HepG2 (cell line): ENCODE data around the gene SIGLEC10. TPM values are rescaled to one million over a fixed set of nuclear protein-coding genes. Genes with fewer than 3 reads are reported as not detected.

Experiments
- ATAC-seq: fragments of 200-7000 bp; cut with Tn5 transposase; 3 replicates; pipeline ENCODE4 v1.9.1; 2020; ENCODE audit warnings: mild to moderate bottlenecking, moderate library complexity
- BruUV-seq: library from RNA; stranded (reverse); fragments of 400-500 nt; replicated peaks from 2 replicates; lab custom pipeline; 2021; lab: Mats Ljungman, UMichigan
- CTCF ChIA-PET: fragments of 300-600 bp; formaldehyde crosslinking; extraction: SDS; loops from one replicate; lab custom pipeline; 2021; ENCODE audit warnings: low total read pairs, inconsistent platforms, low intra/inter-chr PET ratio; lab: Yijun Ruan, JAX
- POLR2A ChIA-PET: fragments of 350-600 bp; sonication (Branson Sonifier 250); formaldehyde crosslinking; loops from one replicate; lab custom pipeline; 2020; ENCODE audit warnings: antibody characterized with exemption, inconsistent platforms; lab: Yijun Ruan, JAX
- DNase-seq: peaks from one replicate; pipeline ENCODE4 v3.0.0-alpha.2; 2015; ENCODE audit warnings: low spot score
- FAIRE-seq: peaks from 3 replicates; lab custom pipeline; 2011; peaks lifted over from hg19 to GRCh38; lab: Jason Lieb, UNC
- H2AFZ ChIP-seq: one replicate; pipeline ENCODE4 v1.6.1; 2011; ENCODE audit warnings: low read length, inconsistent platforms
- H3K27ac ChIP-seq: fragments of 300-600 bp; 3 replicates; pipeline ENCODE4 v1.8.0; 2011; ENCODE audit warnings: mixed run types, mild to moderate bottlenecking, mixed read lengths, low read length, inconsistent platforms; ENCODE audit not compliant: insufficient read depth; ENCODE audit errors: extremely low read length
- H3K27me3 ChIP-seq, 2 experiments: fragments of 200-600 bp in 1 of 2; 2 replicates in 1 of 2; 3 replicates in 1 of 2; pipeline versions ENCODE4 v1.6.0 to v1.8.0; 2011; ENCODE audit warnings: low read length in 2 of 2, mild to moderate bottlenecking in 2 of 2, moderate library complexity in 2 of 2, inconsistent platforms in 1 of 2; ENCODE audit not compliant: insufficient read depth in 2 of 2, control insufficient read depth in 1 of 2
- H3K36me3 ChIP-seq, 2 experiments: fragments of 200-600 bp in 1 of 2; replicated peaks in 1 of 2; 2 replicates in 1 of 2; 3 replicates in 1 of 2; pipeline versions ENCODE4 v1.5.1 to v1.8.0; 2011; ENCODE audit warnings: low read length in 2 of 2, inconsistent platforms in 1 of 2; ENCODE audit not compliant: insufficient read depth in 2 of 2, control insufficient read depth in 1 of 2
- H3K4me1 ChIP-seq: 2 replicates; pipeline ENCODE4 v1.5.1; 2012; ENCODE audit warnings: low read length, inconsistent platforms; ENCODE audit not compliant: insufficient read depth
- H3K4me2 ChIP-seq: 2 replicates; pipeline ENCODE4 v1.6.0; 2011; ENCODE audit warnings: low read depth, low read length, inconsistent platforms
- H3K4me3 ChIP-seq, 3 experiments: fragments of 200-600 bp in 1 of 3; sonication (generic), shearing (Covaris generic) in 1 of 3; replicated peaks in 1 of 3; 2 replicates each; pipeline ENCODE4 v1.5.1; 2011 to 2016; ENCODE audit warnings: low read length in 3 of 3, inconsistent platforms in 2 of 3, low read depth in 2 of 3, mild to moderate bottlenecking in 2 of 3, control low read depth in 1 of 3, mixed read lengths in 1 of 3; ENCODE audit not compliant: insufficient read depth in 1 of 3
- H3K79me2 ChIP-seq: one replicate; pipeline ENCODE4 v1.6.1; 2011; ENCODE audit warnings: low read length, inconsistent platforms; ENCODE audit not compliant: insufficient read depth
- H3K9ac ChIP-seq: 2 replicates; pipeline ENCODE4 v1.6.0; 2011; ENCODE audit warnings: mild to moderate bottlenecking, low read depth, low read length, inconsistent platforms; ENCODE audit not compliant: insufficient read depth
- H3K9me3 ChIP-seq: 2 replicates; pipeline ENCODE4 v1.5.1; 2012; ENCODE audit warnings: mild to moderate bottlenecking, low read length
- H4K20me1 ChIP-seq: 2 replicates; pipeline ENCODE4 v1.6.0; 2011; ENCODE audit warnings: inconsistent platforms, mild to moderate bottlenecking, low read length, moderate library complexity; ENCODE audit not compliant: insufficient read depth
- CERS6 ChIP-seq: sonication (generic); formaldehyde crosslinking; IDR thresholded peaks from 2 replicates; pipeline ENCODE4 v1.5.0; 2020; ENCODE audit warnings: missing genetic modification reagents
- EEA1 ChIP-seq: sonication (generic); formaldehyde crosslinking; IDR thresholded peaks from 2 replicates; pipeline ENCODE4 v1.5.1; 2020; ENCODE audit warnings: mild to moderate bottlenecking, missing genetic modification reagents, borderline replicate concordance
- HDAC1 ChIP-seq: sonication (generic); formaldehyde crosslinking; IDR thresholded peaks from 2 replicates; pipeline ENCODE4 v1.5.1; 2020; ENCODE audit warnings: mild to moderate bottlenecking, missing genetic modification reagents
- NFIC ChIP-seq: IDR thresholded peaks from 2 replicates; pipeline ENCODE4 v1.6.1; 2012; ENCODE audit warnings: mild to moderate bottlenecking, low read length, inconsistent platforms
- PREB ChIP-seq: sonication (generic); formaldehyde crosslinking; IDR thresholded peaks from 2 replicates; pipeline ENCODE4 v1.4.0; 2020; ENCODE audit warnings: missing genetic modification reagents
- SMAD9 ChIP-seq: sonication (generic); formaldehyde crosslinking; IDR thresholded peaks from 2 replicates; pipeline ENCODE4 v1.5.1; 2020; ENCODE audit warnings: mild to moderate bottlenecking, missing genetic modification reagents
- TCF7 ChIP-seq: sonication (generic); IDR thresholded peaks from 2 replicates; pipeline ENCODE4 v1.6.1; 2016; ENCODE audit warnings: antibody characterized with exemption, low read depth
- ZBTB14 ChIP-seq: sonication (generic); formaldehyde crosslinking; IDR thresholded peaks from 2 replicates; pipeline ENCODE4 v1.4.0; 2020; ENCODE audit warnings: missing genetic modification reagents
- ZNF646 ChIP-seq: sonication (generic); formaldehyde crosslinking; IDR thresholded peaks from 2 replicates; pipeline ENCODE4 v1.9.0; 2021; ENCODE audit warnings: mild to moderate bottlenecking, missing genetic modification reagents
- ZNF75D ChIP-seq: sonication (generic); formaldehyde crosslinking; IDR thresholded peaks from 2 replicates; pipeline ENCODE4 v1.8.1; 2023; ENCODE audit warnings: missing genetic modification reagents, mild to moderate bottlenecking, borderline replicate concordance
- ZNF776 ChIP-seq: sonication (generic); formaldehyde crosslinking; IDR thresholded peaks from 2 replicates; pipeline ENCODE4 v1.4.0; 2020; ENCODE audit warnings: mild to moderate bottlenecking, missing genetic modification reagents
- WGBS: methylation state at CpG from one replicate; pipeline ENCODE4 v1.1.6; 2017; ENCODE audit warnings: low lambda C conversion rate; 5-methylcytosine and 5-hydroxymethylcytosine counted together
- in situ Hi-C: cut with HindIII; loops from 2 replicates; pipeline ENCODE4 v1.10.0; 2017; ENCODE audit warnings: low pct_unique_long_range_greater_than_20kb; ENCODE audit not compliant: extremely low pct_ligation_motif_present
- intact Hi-C: fragments of 100-400 bp; cut with micrococcal nuclease; formaldehyde crosslinking; loops from one replicate; pipeline ENCODE4 v1.10.0; 2022; ENCODE audit not compliant: unreplicated experiment
- polyA plus RNA-seq, 8 experiments: library from polyadenylated mRNA; depleted of rRNA in 3 of 8; stranded (reverse) in 7 of 8; unstranded in 1 of 8; fragments of >200 nt; fragmentation: Illumina TruSeq in 4 of 8; extraction: Trizol in 4 of 8; gene quantifications; 2 replicates each; pipeline versions ENCODE4 v1.2.1 to v1.2.3, GENCODE V29; 2011 to 2016; ENCODE audit warnings: low read depth in 4 of 8, missing spikeins in 1 of 8, mixed read lengths in 1 of 8; ENCODE audit not compliant: insufficient read depth in 1 of 8
- total RNA-seq, 5 experiments: library from RNA; depleted of rRNA; stranded (reverse); fragments of >200 nt; fragmentation: Illumina TruSeq; extraction: Trizol; gene quantifications; 2 replicates each; pipeline ENCODE4 v1.2.3, GENCODE V29; 2016; ENCODE audit warnings: low read depth in 1 of 5

Gene SIGLEC10
- total and polyA plus RNA-seq, 2 of the 13 experiments (the other 11 are each of a cell fraction or from before 2014, with no cell fraction given): not detected

GRCh38 chr19:51439021-51439465 lies 21.6 kb upstream of the SIGLEC10 start (continued):
- TF ChIP-seq ZNF646 (CRISPR knock-in tag) (no peak), CERS6 (no peak)

GRCh38 chr19:51434456-51434855 lies 17.0 kb upstream of the SIGLEC10 start:
- no peak for ATAC-seq
- in situ Hi-C loops: no loop called here
- Histone ChIP-seq H3K79me2 (no peaks in the 10 kb centered on the region), H4K20me1 (no peaks in the 10 kb centered on the region), H3K36me3 (no peaks in the 10 kb centered on the region)
- BruUV-seq: no TSS peak
- CTCF ChIA-PET: no interaction called here
- TF ChIP-seq SMAD9 (CRISPR knock-in tag): no peak
- TF ChIP-seq ZNF75D: no peak
- no peak for TF ChIP-seq PREB (CRISPR knock-in tag)
- no peak for TF ChIP-seq ZNF776
- TF ChIP-seq NFIC: no peak
- no peak for TF ChIP-seq ZBTB14 (CRISPR knock-in tag)
- no peak for TF ChIP-seq EEA1
- no peak for TF ChIP-seq HDAC1
- TF ChIP-seq TCF7: no peak
- TF ChIP-seq, all 625 proteins: peak for 0
- Histone ChIP-seq H3K4me3 (no peak overlapping the region), H3K4me1 (no peaks in the 10 kb centered on the region), H3K27me3 (peaks cover 0 to 1% of the 10 kb centered on the region in 2 experiments; a peak in 2 of 5 replicates), H3K27ac (no peak overlapping the region), H2AFZ (no peak overlapping the region), H3K9ac (no peak overlapping the region), H3K4me2 (no peak overlapping the region), H3K9me3 (no peaks in the 10 kb centered on the region)
- FAIRE-seq (no peak), DNase-seq (no peak)
- POLR2A ChIA-PET: no interaction called here
- intact Hi-C loops: no loop called here
- 4% methylated on average over 1 of the region's 1 CpG for WGBS
